ENCODE measurements around the gene TMEM19. TPM values are rescaled to one million over a fixed set of nuclear protein-coding genes. Genes with fewer than 3 reads are reported as not detected.

The TMEM19 gene
- total RNA-seq, 4 donors from 2014 or later, result 24.5 to 52.9 (median 43.5) TPM

DNA sequence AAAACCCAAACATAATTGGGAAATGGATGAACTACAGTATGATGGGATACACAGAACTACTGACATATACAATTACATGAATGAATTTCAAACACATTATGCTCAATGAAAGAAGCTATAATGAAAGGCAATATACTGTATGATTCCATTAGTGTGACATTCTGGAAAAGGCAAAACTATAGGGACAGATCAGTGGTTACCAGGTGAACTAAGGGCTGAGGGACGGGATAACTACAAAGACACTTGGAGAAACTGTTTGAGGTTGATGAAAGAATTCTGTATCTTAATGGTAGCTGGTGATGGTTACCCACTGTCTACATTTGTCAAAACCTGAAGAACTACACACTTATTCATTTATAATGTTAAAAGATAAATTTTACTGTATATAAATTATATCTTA lies 30.0 kb upstream of the TMEM19 start:
- Histone ChIP-seq H3K9me3 (no peaks in the 10 kb centered on the region), H3K27ac (no peak overlapping the region), H3K4me3 (no peak overlapping the region), H3K36me3 (peaks cover 39% of the 10 kb centered on the region), H3K27me3 (no peaks in the 10 kb centered on the region), H3K4me1 (peaks cover 43% of the 10 kb centered on the region)
- WGBS, result 93% methylated on average over 1 of the region's 1 CpG
- TF ChIP-seq, protein P1, sequence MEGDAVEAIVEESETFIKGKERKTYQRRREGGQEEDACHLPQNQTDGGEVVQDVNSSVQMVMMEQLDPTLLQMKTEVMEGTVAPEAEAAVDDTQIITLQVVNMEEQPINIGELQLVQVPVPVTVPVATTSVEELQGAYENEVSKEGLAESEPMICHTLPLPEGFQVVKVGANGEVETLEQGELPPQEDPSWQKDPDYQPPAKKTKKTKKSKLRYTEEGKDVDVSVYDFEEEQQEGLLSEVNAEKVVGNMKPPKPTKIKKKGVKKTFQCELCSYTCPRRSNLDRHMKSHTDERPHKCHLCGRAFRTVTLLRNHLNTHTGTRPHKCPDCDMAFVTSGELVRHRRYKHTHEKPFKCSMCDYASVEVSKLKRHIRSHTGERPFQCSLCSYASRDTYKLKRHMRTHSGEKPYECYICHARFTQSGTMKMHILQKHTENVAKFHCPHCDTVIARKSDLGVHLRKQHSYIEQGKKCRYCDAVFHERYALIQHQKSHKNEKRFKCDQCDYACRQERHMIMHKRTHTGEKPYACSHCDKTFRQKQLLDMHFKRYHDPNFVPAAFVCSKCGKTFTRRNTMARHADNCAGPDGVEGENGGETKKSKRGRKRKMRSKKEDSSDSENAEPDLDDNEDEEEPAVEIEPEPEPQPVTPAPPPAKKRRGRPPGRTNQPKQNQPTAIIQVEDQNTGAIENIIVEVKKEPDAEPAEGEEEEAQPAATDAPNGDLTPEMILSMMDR (IDR thresholded peaks at IDR 0.05), result no peak
- TF ChIP-seq EP300 (IDR thresholded peaks at IDR 0.05) (no peak), POLR2A (IDR thresholded peaks at IDR 0.05) (no peak), POLR2AphosphoS5 (IDR thresholded peaks at IDR 0.05) (no peak)
- DNase-seq (ENCODE audit: low spot score in 2 of 2), result no peak

GRCh38 chr12:71656740-71657139 lies 29.1 kb upstream of the TMEM19 start:
- DNase-seq (ENCODE audit: low spot score in 2 of 2), result no peak

DNA sequence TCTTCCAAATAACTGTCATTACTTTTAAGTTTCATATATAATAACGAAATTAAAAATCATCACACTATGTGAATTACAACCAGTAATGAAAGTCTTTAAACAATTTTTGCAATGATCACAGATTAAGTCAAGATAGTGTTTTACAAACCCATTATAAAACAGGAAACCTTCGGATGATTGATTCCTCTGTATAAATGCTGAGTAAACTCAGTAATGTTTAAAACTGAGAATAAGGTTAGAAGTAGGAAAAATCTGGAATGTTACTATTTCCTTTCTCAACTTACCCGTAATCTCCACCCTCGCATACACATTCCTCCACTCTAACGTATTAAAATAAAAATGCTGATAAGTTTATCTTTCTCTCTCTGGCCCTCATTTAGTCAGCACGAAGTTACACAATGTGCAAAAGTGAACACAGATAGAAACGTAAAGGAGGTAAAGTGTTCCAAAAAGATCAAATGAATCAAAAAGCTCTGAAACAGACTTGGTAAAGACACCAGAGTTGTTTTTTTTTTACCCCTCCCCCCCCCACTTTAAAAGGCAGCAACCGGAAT lies 23.8 kb upstream of the TMEM19 start:
- Histone ChIP-seq H3K27me3 (no peaks in the 10 kb centered on the region), H3K4me1 (peaks cover 44% of the 10 kb centered on the region), H3K9me3 (no peaks in the 10 kb centered on the region), H3K36me3 (peaks cover 26% of the 10 kb centered on the region), H3K27ac (no peak overlapping the region), H3K4me3 (peak overlapping the region; percentile 94)
- TF ChIP-seq POLR2AphosphoS5 (IDR thresholded peaks at IDR 0.05) (no peak), EP300 (IDR thresholded peaks at IDR 0.05) (no peak), POLR2A (IDR thresholded peaks at IDR 0.05) (no peak)
- TF ChIP-seq, protein P1 (IDR thresholded peaks at IDR 0.05), result no peak
- DNase-seq (ENCODE audit: low spot score in 2 of 2), result no peak
- 4% methylated on average over 8 of the region's 8 CpGs for WGBS

More at GRCh38 chr12:71656740-71657139, 29.1 kb upstream of the TMEM19 start:
- Histone ChIP-seq H3K27ac (no peak overlapping the region), H3K4me3 (no peak overlapping the region), H3K27me3 (no peaks in the 10 kb centered on the region), H3K4me1 (peaks cover 44% of the 10 kb centered on the region), H3K9me3 (no peaks in the 10 kb centered on the region), H3K36me3 (peaks cover 39% of the 10 kb centered on the region)
- no peak for TF ChIP-seq POLR2AphosphoS5 (IDR thresholded peaks at IDR 0.05)
- TF ChIP-seq, protein P1 (IDR thresholded peaks at IDR 0.05), result no peak
- TF ChIP-seq EP300 (IDR thresholded peaks at IDR 0.05), result no peak
- no peak for TF ChIP-seq POLR2A (IDR thresholded peaks at IDR 0.05)
- 73% methylated on average over 3 of the region's 3 CpGs for WGBS

GRCh38 chr12:71662849-71663560 lies 22.9 kb upstream of the TMEM19 start:
- Histone ChIP-seq H3K27ac (peak overlapping the region; percentile 98), H3K4me3 (peak overlapping the region; percentile 94), H3K27me3 (no peaks in the 10 kb centered on the region), H3K9me3 (no peaks in the 10 kb centered on the region), H3K4me1 (peaks cover 43% of the 10 kb centered on the region), H3K36me3 (peaks cover 18% of the 10 kb centered on the region)
- DNase-seq (ENCODE audit: low spot score in 2 of 2), result peak; percentile 82 to 84
- WGBS, result under 1% methylated on average over 21 of the region's 53 CpGs
- peak in 1 of 2 donors; percentile 31 for TF ChIP-seq POLR2A (IDR thresholded peaks at IDR 0.05)
- TF ChIP-seq, protein P1 (IDR thresholded peaks at IDR 0.05), result no peak
- TF ChIP-seq EP300 (IDR thresholded peaks at IDR 0.05), result no peak
- peak in 1 of 3 donors; percentile 18 for TF ChIP-seq POLR2AphosphoS5 (IDR thresholded peaks at IDR 0.05)
